Esophagus muscularis mucosa (tissue), 4 donors: ENCODE data around the gene KRT78.

Experiments
- CTCF ChIP-seq, 3 experiments: fragments of 200-600 bp in 2 of 3; fragments of 450-650 bp in 1 of 3; sonication (generic) in 2 of 3; IDR thresholded peaks; one replicate each; pipeline ENCODE4 v1.5.1; 2017 to 2019; ENCODE audit warnings: antibody characterized with exemption in 3 of 3, mild to moderate bottlenecking in 2 of 3, moderate library complexity in 1 of 3
- EP300 ChIP-seq: sonication (generic); formaldehyde crosslinking; IDR thresholded peaks from one replicate; pipeline ENCODE4 v1.6.1; 2017; ENCODE audit warnings: antibody characterized with exemption
- POLR2A ChIP-seq: fragments of 450-650 bp; IDR thresholded peaks from one replicate; pipeline ENCODE4 v1.6.1; 2017; ENCODE audit warnings: antibody characterized with exemption, moderate library complexity, mild to moderate bottlenecking, low read depth

GRCh38 chr12:52813203-52813819, 35.5 kb downstream of the KRT78 start:
- TF ChIP-seq CTCF (IDR thresholded peaks at IDR 0.05) (no peak), POLR2A (no peak), EP300 (no peak)
